GM12878 (cell line): ENCODE measurements around the gene SRMS. TPM values are rescaled to one million over a fixed set of nuclear protein-coding genes. Genes with fewer than 3 reads are reported as not detected.

ENCODE experiments used
- ATAC-seq: fragments of 200-7000 bp; cut with Tn5 transposase; 3 replicates; pipeline ENCODE4 v1.9.1; 2020; ENCODE audit warnings: mild to moderate bottlenecking, moderate library complexity
- BruUV-seq: library from RNA; stranded (reverse); fragments of 400-500 nt; replicated peaks from 2 replicates; lab custom pipeline; 2021; lab: Mats Ljungman, UMichigan
- CTCF ChIA-PET: fragments of 300-600 bp; sonication (Branson Sonifier 250); formaldehyde crosslinking; extraction: SDS; loops from one replicate; lab custom pipeline; 2021; ENCODE audit warnings: inconsistent platforms; lab: Yijun Ruan, JAX
- POLR2A ChIA-PET: fragments of 350-600 bp; formaldehyde crosslinking; extraction: SDS; loops from one replicate; lab custom pipeline; 2021; ENCODE audit warnings: inconsistent platforms; lab: Charles Lee
- RAD21 ChIA-PET: fragments of 300-600 bp; sonication (Branson Sonifier 250); formaldehyde crosslinking; loops from one replicate; lab custom pipeline; 2023; ENCODE audit warnings: antibody characterized with exemption; ENCODE audit not compliant: unreplicated experiment; lab: Charles Lee
- SMC1A ChIA-PET: fragments of 300-600 bp; sonication (Branson Sonifier 250); formaldehyde crosslinking; loops from one replicate; lab custom pipeline; 2023; ENCODE audit not compliant: unreplicated experiment, uncharacterized antibody; lab: Charles Lee
- DNase-seq: peaks from one replicate; pipeline ENCODE4 v3.0.0-alpha.2; 2011; ENCODE audit warnings: low read depth, low spot score
- FAIRE-seq: peaks from 3 replicates; lab custom pipeline; 2011; peaks lifted over from hg19 to GRCh38; lab: Jason Lieb, UNC
- H2AFZ ChIP-seq: 2 replicates; pipeline ENCODE4 v1.6.0; 2011; ENCODE audit warnings: low read depth, low read length, control low read depth; ENCODE audit not compliant: control insufficient read depth
- H3K27ac ChIP-seq: 2 replicates; pipeline ENCODE4 v1.5.1; 2011; ENCODE audit warnings: control low read depth; ENCODE audit not compliant: control insufficient read depth, insufficient read depth
- H3K27me3 ChIP-seq, 2 experiments: replicated peaks in 1 of 2; 2 replicates each; pipeline versions ENCODE4 v1.6.0 to v1.6.1; 2011; ENCODE audit warnings: low read length in 1 of 2; ENCODE audit not compliant: control insufficient read depth in 2 of 2, insufficient read depth in 2 of 2
- H3K36me3 ChIP-seq, 2 experiments: 2 replicates each; pipeline ENCODE4 v1.5.1; 2011; ENCODE audit warnings: low read length in 1 of 2; ENCODE audit not compliant: control insufficient read depth in 2 of 2, insufficient read depth in 2 of 2
- H3K4me1 ChIP-seq: 2 replicates; pipeline ENCODE4 v1.6.1; 2011; ENCODE audit warnings: mild to moderate bottlenecking, low read length, moderate library complexity, mixed read lengths; ENCODE audit not compliant: control insufficient read depth, insufficient read depth
- H3K4me2 ChIP-seq: 2 replicates; pipeline ENCODE4 v1.6.0; 2011; ENCODE audit warnings: control low read depth; ENCODE audit not compliant: control insufficient read depth, insufficient read depth
- H3K4me3 ChIP-seq: fragments of 200-600 bp; sonication (generic); 2 replicates; pipeline ENCODE4 v1.5.1; 2016
- H3K79me2 ChIP-seq: 2 replicates; pipeline ENCODE4 v1.6.0; 2011; ENCODE audit warnings: low read length; ENCODE audit not compliant: control insufficient read depth, insufficient read depth
- H3K9ac ChIP-seq: 2 replicates; pipeline ENCODE4 v1.8.0; 2011; ENCODE audit warnings: low read length, control low read depth, mixed read lengths; ENCODE audit not compliant: control insufficient read depth, insufficient read depth
- H3K9me3 ChIP-seq: replicated peaks from 3 replicates; pipeline ENCODE4 v1.5.1; 2011; ENCODE audit warnings: mild to moderate bottlenecking, low read length; ENCODE audit not compliant: control insufficient read depth, insufficient read depth
- H4K20me1 ChIP-seq: 2 replicates; pipeline ENCODE4 v1.6.0; 2011; ENCODE audit not compliant: control insufficient read depth, insufficient read depth
- BRCA1 ChIP-seq: IDR thresholded peaks from 2 replicates; pipeline ENCODE4 v1.6.1; 2011; ENCODE audit warnings: low read depth, low read length, improper control_type of control experiment
- CHD1 ChIP-seq: IDR thresholded peaks from 2 replicates; pipeline ENCODE4 v1.6.1; 2012; ENCODE audit warnings: low read depth, low read length, improper control_type of control experiment
- ESRRA ChIP-seq: IDR thresholded peaks from 2 replicates; pipeline ENCODE4 v1.6.1; 2012; ENCODE audit warnings: mild to moderate bottlenecking, low read length, improper control_type of control experiment
- IRF4 ChIP-seq: IDR thresholded peaks from 2 replicates; pipeline ENCODE4 v1.6.1; 2011; ENCODE audit warnings: low read depth, low read length
- KAT2A ChIP-seq: conservative IDR thresholded peaks from 2 replicates; pipeline ENCODE4 v1.6.1; 2011; ENCODE audit warnings: low read depth, low read length; ENCODE audit not compliant: control insufficient read depth
- MTA2 ChIP-seq: fragments of 450-650 bp; IDR thresholded peaks from 2 replicates; pipeline ENCODE4 v1.6.1; 2016; ENCODE audit warnings: low read depth, mild to moderate bottlenecking, moderate library complexity
- TCF12 ChIP-seq: IDR thresholded peaks from 2 replicates; pipeline ENCODE4 v1.6.1; 2011; ENCODE audit warnings: low read depth, mild to moderate bottlenecking, low read length
- TCF3 ChIP-seq: IDR thresholded peaks from 2 replicates; pipeline ENCODE4 v1.6.1; 2012; ENCODE audit warnings: low read depth, mild to moderate bottlenecking, low read length, borderline replicate concordance; ENCODE audit not compliant: insufficient read depth
- ZNF207 ChIP-seq: fragments of 450-650 bp; IDR thresholded peaks from 2 replicates; pipeline ENCODE4 v1.6.1; 2014; ENCODE audit warnings: antibody characterized with exemption, mild to moderate bottlenecking, borderline replicate concordance
- WGBS: methylation state at CpG from one replicate; pipeline ENCODE4 v1.1.6; 2016; ENCODE audit warnings: low lambda C conversion rate; ENCODE audit not compliant: insufficient replicate concordance, insufficient coverage; ENCODE audit errors: missing lambda C conversion rate; 5-methylcytosine and 5-hydroxymethylcytosine counted together
- in situ Hi-C: fragments of 300-500 bp; cut with MboI; formaldehyde crosslinking; loops from 9 replicates; pipeline ENCODE4 v1.14.3; 2018; ENCODE audit warnings: mixed read lengths
- intact Hi-C: fragments of 100-400 bp; cut with micrococcal nuclease; formaldehyde crosslinking; loops from one replicate; pipeline ENCODE4 v1.14.2; 2022; ENCODE audit not compliant: unreplicated experiment
- polyA plus RNA-seq, 11 experiments: library from polyadenylated mRNA; depleted of rRNA in 4 of 11; unstranded in 6 of 11; stranded (reverse) in 5 of 11; fragments of >200 nt; fragmentation: Nextera tagmentation in 4 of 11; fragmentation: Illumina TruSeq in 1 of 11; extraction: Ambion mirVana in 4 of 11; extraction: Trizol in 1 of 11; gene quantifications; 1 replicate in 1 of 11; 2 replicates in 10 of 11; pipeline versions ENCODE4 v1.2.1 to v1.2.3, GENCODE V29; 2011 to 2016; ENCODE audit warnings: inconsistent platforms in 2 of 11, missing spikeins in 2 of 11, low read depth in 1 of 11
- total RNA-seq, 4 experiments: library from RNA; depleted of rRNA in 3 of 4; stranded (reverse); fragments of >200 nt in 3 of 4; fragmentation: Illumina TruSeq in 1 of 4; extraction: Trizol in 1 of 4; gene quantifications; 2 replicates each; pipeline versions ENCODE4 v1.2.1 to v1.2.3, GENCODE V29; 2013 to 2021
- TF ChIP-seq, protein P1 (sequence below): fragments of 450-650 bp; conservative IDR thresholded peaks from 2 replicates; pipeline ENCODE4 v1.6.1; 2017; ENCODE audit warnings: mild to moderate bottlenecking, moderate library complexity

The SRMS gene
- total and polyA plus RNA-seq, 10 of the 15 experiments (the other 5 are each of a cell fraction or from before 2014, with no cell fraction given) = not detected

DNA sequence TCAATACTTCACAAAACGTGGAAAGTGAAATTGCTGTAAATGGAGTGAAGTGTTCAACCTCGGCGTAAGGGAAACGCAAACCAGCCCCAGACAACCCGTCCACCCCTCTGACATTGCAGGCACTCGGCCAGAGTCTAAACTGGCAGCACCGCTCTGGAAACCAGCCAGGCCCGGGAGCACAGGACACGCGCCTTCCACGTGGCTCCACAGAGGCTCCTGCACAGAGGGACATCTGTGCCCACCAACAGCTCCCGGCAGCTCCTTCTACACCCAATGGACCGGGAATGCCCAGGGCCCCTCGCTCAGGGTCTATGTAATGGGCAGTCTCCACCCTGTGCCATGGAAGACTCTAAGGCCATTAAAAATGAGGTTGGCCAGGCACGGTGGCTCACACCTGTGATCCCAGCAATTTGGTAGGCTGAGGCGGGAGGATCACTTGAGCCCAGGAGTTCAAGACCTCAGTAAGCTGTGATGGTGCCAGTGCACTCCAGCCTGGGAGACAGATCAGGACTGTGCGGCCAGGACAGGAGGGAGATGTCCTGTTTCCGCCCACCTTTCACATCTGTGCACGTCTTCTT lies 29.9 kb upstream of the SRMS start:
- no peak for TF ChIP-seq ESRRA
- TF ChIP-seq ZNF207 = no peak
- no peak for TF ChIP-seq MTA2
- no peak for TF ChIP-seq CHD1
- TF ChIP-seq, protein P1, sequence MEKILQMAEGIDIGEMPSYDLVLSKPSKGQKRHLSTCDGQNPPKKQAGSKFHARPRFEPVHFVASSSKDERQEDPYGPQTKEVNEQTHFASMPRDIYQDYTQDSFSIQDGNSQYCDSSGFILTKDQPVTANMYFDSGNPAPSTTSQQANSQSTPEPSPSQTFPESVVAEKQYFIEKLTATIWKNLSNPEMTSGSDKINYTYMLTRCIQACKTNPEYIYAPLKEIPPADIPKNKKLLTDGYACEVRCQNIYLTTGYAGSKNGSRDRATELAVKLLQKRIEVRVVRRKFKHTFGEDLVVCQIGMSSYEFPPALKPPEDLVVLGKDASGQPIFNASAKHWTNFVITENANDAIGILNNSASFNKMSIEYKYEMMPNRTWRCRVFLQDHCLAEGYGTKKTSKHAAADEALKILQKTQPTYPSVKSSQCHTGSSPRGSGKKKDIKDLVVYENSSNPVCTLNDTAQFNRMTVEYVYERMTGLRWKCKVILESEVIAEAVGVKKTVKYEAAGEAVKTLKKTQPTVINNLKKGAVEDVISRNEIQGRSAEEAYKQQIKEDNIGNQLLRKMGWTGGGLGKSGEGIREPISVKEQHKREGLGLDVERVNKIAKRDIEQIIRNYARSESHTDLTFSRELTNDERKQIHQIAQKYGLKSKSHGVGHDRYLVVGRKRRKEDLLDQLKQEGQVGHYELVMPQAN = no peak
- TF ChIP-seq TCF12 = no peak
- no peak for TF ChIP-seq KAT2A
- TF ChIP-seq TCF3 = no peak
- TF ChIP-seq BRCA1 = no peak
- TF ChIP-seq IRF4 = no peak
- ChIA-PET RAD21 (interaction anchor here (0.9 to 2.3 kb wide), 2 partner anchors 39 to 288 kb away, joined by 3 to 15 read pairs; partner anchors contain the start of genes PTK6 and TPD52L2), SMC1A (interaction anchor here (1.3 to 2.7 kb wide), 2 partner anchors 25 to 39 kb away, joined by 3 to 11 read pairs; no protein-coding TSS in a partner anchor), POLR2A (interaction anchor here (0.6 kb wide), 1 partner anchor 189 kb away, joined by 4 read pairs; no protein-coding TSS in a partner anchor), CTCF (interaction anchor here (0.8 to 3.6 kb wide), 5 partner anchors 22 to 64 kb away, joined by 3 to 24 read pairs (median 7); partner anchors contain the start of gene PTK6)
- DNase-seq (no peak), ATAC-seq (no peak), FAIRE-seq (no peak)
- Histone ChIP-seq H3K4me1 (peaks cover 10% of the 10 kb centered on the region), H2AFZ (no peak overlapping the region), H4K20me1 (no peaks in the 10 kb centered on the region; the same call in 1 of the 2 replicates), H3K4me3 (no peak overlapping the region), H3K79me2 (peaks cover 3% of the 10 kb centered on the region; the same call in 1 of the 2 replicates), H3K27me3 (no peaks in the 10 kb centered on the region), H3K9ac (no peak overlapping the region), H3K36me3 (no peaks in the 10 kb centered on the region), H3K4me2 (no peak overlapping the region), H3K9me3 (no peaks in the 10 kb centered on the region), H3K27ac (no peak overlapping the region)
- 76% methylated on average over 19 of the region's 19 CpGs for WGBS
- in situ Hi-C loops = no loop called here
- intact Hi-C loops = no loop called here
- BruUV-seq = no TSS peak
